Suprapubic skin (tissue), 4 donors: ENCODE results near the gene USP36.

ENCODE experiments used
- CTCF ChIP-seq, 2 donors: fragments of 200-600 bp in 1 of 2; fragments of 450-650 bp in 1 of 2; sonication (generic) in 1 of 2; IDR thresholded peaks; one replicate each; pipeline ENCODE4 v1.5.1; 2016 to 2019; ENCODE audit warnings: antibody characterized with exemption in 2 of 2, mild to moderate bottlenecking in 1 of 2, moderate library complexity in 1 of 2
- EP300 ChIP-seq: sonication (generic); formaldehyde crosslinking; IDR thresholded peaks from one replicate; pipeline ENCODE4 v1.6.1; 2017; ENCODE audit warnings: antibody characterized with exemption
- POLR2A ChIP-seq, 2 donors: fragments of 450-650 bp; IDR thresholded peaks; one replicate each; pipeline ENCODE4 v1.6.1; 2017; ENCODE audit warnings: antibody characterized with exemption in 2 of 2, mild to moderate bottlenecking in 2 of 2, moderate library complexity in 2 of 2
- POLR2AphosphoS5 ChIP-seq, 3 donors: sonication (generic); formaldehyde crosslinking; IDR thresholded peaks; one replicate each; pipeline ENCODE4 v1.6.1; 2017; ENCODE audit warnings: antibody characterized with exemption in 3 of 3

- TF ChIP-seq EP300 (no peak), POLR2A (IDR thresholded peaks at IDR 0.05) (no peak), CTCF (IDR thresholded peaks at IDR 0.05) (no peak), POLR2AphosphoS5 (IDR thresholded peaks at IDR 0.05) (no peak)
These were observed 77.1 kb downstream of the USP36 start for GRCh38 chr17:78763561-78763960.
